ENCODE data around the gene ZWINT.

ZWINT gene, protein sequence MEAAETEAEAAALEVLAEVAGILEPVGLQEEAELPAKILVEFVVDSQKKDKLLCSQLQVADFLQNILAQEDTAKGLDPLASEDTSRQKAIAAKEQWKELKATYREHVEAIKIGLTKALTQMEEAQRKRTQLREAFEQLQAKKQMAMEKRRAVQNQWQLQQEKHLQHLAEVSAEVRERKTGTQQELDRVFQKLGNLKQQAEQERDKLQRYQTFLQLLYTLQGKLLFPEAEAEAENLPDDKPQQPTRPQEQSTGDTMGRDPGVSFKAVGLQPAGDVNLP

DNA sequence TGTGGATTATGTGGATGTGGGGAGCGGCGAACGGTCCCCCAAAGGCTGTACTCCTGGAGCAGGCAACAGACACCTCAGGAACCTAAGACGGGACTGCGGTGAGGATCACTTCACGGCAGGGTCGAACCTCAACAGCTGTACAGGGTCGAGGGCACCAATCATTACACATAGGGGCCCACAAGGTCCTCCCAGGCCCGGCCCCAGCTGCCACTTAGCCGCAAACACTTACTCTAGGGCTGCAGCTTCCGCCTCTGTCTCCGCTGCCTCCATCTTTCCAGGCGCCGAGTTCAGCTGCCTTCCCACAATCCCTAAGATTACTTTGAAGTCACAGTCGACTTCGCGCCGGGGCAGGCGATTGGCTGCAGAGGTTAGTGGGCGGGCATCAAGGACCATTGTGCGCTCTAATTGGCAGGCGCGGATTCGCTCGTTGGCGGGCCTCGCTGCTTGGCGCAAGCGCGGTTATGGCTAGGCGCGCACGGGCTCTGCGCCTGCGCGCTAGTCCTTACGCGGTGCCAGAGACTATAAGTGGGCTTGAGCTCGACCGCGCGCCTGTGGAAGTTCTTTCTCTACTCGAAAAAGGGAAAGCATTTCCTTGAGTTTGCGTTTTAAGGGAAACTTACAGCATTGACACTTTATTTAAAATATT lies at the start of gene ZWINT:
Gene ZWINT (minus strand): TSS at position 293 of the 646 bp plus-strand sequence. CDS start 23 bp downstream, at position 270.
- peak; percentile 94 for DNase-seq

DNA sequence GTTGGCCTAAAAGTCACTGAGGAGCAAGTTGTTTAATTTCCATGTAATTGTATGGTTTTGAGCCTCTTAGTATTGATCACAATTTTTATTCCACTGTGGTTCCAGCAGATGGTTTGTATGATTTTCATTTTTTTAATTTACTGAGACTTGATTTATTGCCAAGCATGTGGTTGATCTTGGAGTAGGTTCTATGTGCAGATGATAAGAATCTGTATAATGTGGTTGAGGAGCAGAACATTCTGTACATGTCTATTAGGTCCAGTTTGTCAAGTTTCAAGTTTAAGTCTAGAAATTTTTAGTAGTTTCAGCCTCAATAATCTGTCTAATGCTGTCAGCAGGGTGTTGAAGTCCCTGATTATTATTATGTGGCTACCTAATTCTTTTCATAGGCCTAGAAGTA lies 22.7 kb upstream of the ZWINT start:
- DNase-seq = no peak

GRCh38 chr10:56370217-56371113 lies 9.4 kb upstream of the ZWINT start:
- DNase-seq = no peak

DNA sequence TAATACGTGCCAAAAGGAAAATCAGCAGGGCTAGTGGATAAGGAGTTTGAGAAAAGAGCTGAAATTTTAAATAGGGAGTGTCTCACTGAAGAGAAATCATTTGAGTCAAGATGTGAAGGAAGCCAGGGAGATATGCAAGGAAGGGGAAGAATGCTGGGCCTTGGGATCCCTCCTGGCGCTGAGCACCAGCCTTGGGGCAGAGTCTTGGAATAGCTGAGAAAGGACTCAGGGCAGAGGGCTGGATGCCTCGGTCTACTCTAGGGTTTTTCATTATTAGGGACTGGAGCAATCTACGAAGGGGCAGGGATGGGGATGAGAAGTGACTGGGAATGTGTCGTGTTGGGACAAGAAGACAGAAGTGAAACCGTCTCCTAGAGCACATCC lies 484 bp downstream of the ZWINT start:
- DNase-seq = no peak

DNA sequence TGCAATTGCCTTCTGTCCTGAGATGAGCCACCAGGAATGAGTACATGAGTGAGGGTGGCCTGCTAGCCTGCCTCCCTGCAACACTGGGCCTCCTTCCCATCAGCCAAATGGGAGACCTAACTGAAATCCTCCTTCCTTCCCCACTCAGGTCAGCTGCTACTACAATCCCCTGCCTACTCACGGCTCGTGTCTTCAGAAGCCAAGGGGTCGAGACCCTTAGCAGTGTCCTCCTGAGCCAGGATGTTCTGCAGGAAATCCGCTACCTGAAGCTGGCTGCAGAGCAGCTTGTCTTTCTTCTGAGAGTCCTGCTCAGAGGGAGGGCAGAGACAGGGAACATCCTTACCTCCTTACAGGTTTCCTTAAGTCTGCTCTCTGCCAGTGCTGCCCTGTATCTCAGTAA lies 1.2 kb downstream of the ZWINT start:
- DNase-seq = no peak

GRCh38 chr10:56357018-56357417 lies 4.0 kb downstream of the ZWINT start:
- no peak for DNase-seq

- no peak for DNase-seq
These were observed 9.0 kb downstream of the ZWINT start for GRCh38 chr10:56351909-56352630.

- DNase-seq = no peak
These were observed 11.4 kb downstream of the ZWINT start for GRCh38 chr10:56349611-56350010.

DNA sequence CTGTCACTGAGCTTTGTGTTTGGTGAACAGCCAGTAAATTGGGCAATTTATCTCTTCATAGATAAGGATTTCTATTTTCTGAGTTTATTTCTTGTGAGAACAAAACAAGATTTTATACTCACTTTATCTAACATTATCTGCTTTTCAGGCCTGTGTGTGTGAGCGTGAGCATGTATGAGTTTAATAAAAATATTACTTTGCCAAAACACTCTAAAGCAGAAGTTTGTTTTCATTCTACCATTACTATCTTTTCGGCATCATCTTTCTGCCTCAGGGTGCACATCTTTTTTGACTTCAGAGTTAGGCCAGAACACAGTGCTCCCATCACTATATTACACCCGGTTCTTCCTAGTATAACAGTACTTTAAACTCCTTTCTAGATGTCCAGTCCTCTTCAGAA lies 13.0 kb downstream of the ZWINT start:
- DNase-seq = no peak

GRCh38 chr10:56346845-56347415 lies 14.1 kb downstream of the ZWINT start:
- no peak for DNase-seq

DNA sequence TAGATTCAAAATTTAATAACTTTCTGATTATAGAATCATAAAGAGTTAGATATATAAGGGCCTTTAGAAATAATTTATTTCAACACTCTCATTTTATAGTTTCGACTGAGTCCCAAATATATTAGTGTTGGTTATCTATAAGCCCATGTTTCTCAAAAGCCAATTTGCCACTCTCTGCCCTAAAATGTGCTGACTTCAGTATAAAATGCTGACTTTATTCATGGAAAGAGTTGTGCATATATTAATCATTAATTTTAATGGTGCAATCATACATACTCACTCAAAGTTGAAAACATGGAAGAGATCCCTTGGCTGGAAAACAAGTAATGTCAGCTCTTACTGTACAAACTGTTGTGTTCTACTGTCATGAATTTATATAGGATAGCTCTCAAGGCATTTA lies 19.4 kb downstream of the ZWINT start:
- DNase-seq = no peak

- no peak for DNase-seq
These were observed 31.1 kb downstream of the ZWINT start for GRCh38 chr10:56329961-56330360.

DNA sequence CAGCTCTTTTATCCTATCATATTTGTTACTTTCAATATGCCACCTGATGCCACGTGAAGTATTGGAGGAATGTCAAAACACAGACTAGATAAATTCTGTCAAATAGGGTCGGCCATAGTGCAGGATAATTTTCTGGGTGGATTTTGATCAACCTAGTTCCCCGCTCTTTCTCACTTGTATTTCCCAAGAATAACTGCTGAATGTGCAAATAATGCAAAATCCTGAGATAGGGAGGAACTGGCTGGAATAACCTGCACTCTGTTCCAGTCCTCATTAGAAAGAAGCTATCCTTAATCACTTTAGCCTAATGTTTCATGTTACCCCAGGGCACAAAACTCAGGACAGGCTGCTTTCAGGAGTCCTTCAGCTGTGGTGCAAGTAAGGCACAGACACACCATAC lies 33.9 kb downstream of the ZWINT start:
- no peak for DNase-seq

DNA sequence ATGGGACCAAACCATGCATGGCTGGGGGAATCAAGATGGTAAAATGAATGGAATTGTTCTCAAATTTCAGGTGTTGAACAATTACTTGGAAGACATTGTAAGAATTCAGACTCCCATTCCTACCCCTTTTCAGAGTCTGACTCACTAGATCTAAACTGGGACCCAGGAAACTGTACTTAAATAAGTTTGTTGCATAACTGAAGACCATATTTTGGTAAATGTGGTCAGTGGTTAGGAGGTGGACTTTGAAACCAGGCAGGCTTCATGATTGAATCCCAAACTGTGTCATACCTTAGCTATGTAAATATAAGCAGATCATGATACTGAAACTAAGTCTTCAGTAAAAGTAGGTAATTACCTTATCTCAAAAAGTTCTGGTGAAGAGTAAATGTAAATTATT lies 41.7 kb downstream of the ZWINT start:
- no peak for DNase-seq

DNA sequence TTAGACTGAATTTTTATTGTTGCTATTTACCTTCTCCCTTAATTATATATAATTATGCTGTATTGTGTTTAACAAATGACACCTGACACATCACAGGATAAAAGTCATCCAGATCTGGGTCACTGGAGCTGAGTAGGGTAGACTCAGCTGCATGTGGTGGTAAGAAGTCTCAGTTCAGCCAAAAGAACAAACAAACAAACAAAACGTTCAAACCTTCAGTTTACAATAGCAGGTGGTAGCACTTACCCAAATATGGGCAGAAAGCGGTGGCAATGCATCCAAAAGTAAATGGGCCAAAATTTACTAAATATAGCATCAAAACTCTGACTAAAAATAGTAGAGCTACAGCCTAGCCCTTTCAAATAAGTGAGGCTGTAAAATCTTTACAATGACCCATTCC lies 42.2 kb downstream of the ZWINT start:
- no peak for DNase-seq

DNA sequence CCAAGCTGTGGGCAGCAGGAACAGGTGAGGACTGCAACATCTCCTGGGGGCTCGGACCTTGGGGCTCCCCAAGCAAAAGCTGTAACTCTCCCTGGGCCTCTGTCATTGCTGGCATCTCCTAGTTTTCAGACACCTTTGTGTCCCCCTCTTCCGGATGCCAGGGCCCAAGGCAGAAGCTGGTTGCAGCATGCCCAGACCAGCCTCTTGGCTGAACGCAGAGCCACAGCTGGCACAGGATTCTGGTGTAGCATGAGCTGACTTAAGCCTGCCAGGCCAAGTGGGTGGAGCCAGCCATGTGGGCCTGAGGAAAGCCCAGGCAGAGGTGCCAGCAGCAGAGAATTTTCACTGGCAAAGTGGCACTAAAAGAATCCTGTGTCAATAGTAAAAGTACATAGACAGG lies 43.5 kb downstream of the ZWINT start:
- DNase-seq = no peak

DNA sequence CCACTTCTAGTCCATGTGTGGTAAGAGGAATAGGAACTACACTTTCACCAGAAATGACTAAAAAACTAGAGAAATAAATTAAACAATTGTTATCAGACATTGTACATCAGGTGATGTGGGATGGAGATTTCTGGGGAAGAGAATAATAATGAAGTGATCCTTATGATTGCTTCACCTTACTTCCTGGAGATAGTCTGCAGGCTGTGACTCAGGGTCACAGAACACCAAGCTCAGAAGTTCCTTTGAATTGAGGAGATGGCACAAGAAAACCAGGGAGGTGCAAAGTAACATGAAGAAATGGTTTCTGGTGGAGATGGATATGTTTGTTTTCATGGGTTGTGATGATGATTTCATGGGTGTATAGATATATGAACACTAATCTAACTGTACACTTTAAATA lies 44.5 kb downstream of the ZWINT start:
- DNase-seq = no peak

Measured in CD4-positive, alpha-beta T cell treated with Interleukin-10 for 1 hour (primary cell).